Stimulated activated naive CD4-positive, alpha-beta T cell (primary cell): ENCODE data around the gene CD164L2.
A peak's percentile ranks its signal among the peaks of the same experiment; 100 is the strongest.

Experiments used
- DNase-seq, 6 experiments: peaks; one replicate each; lab custom pipeline; 2025; lab: John Stamatoyannopoulos, UW

The CD164L2 gene

GRCh38 chr1:27363766-27364695, 19.1 kb downstream of the CD164L2 start:
- DNase-seq, result no peak

- DNase-seq, result no peak
Observed at GRCh38 chr1:27361553-27361952, 21.6 kb downstream of the CD164L2 start.

GRCh38 chr1:27361044-27361402, 22.1 kb downstream of the CD164L2 start:
- DNase-seq, result no peak

- DNase-seq, result peak in 5 of 6 experiments; percentile 16 to 65 (median 38)
Observed at GRCh38 chr1:27360159-27361043, 22.7 kb downstream of the CD164L2 start.

GRCh38 chr1:27359822-27360158, 23.3 kb downstream of the CD164L2 start:
- DNase-seq, result no peak

- no peak for DNase-seq
Observed at GRCh38 chr1:27358928-27359313, 24.2 kb downstream of the CD164L2 start.

- no peak for DNase-seq
Observed at GRCh38 chr1:27358038-27358927, 24.9 kb downstream of the CD164L2 start.

- DNase-seq, result peak; percentile 76 to 90 (median 78)
Observed at GRCh38 chr1:27357281-27358037, 25.7 kb downstream of the CD164L2 start.

GRCh38 chr1:27356619-27357280, 26.4 kb downstream of the CD164L2 start:
- peak in 3 of 6 experiments; percentile 32 to 41 (median 37) for DNase-seq

GRCh38 chr1:27356277-27356618, 26.9 kb downstream of the CD164L2 start:
- DNase-seq, result peak in 1 of 6 experiments; percentile 12

- DNase-seq, result no peak
Observed at GRCh38 chr1:27355683-27356082, 27.4 kb downstream of the CD164L2 start.

- DNase-seq, result no peak
Observed at GRCh38 chr1:27353629-27354028, 29.5 kb downstream of the CD164L2 start.

GRCh38 chr1:27353166-27353565, 30.0 kb downstream of the CD164L2 start:
- no peak for DNase-seq

- DNase-seq, result no peak
Observed at GRCh38 chr1:27351541-27352107, 31.5 kb downstream of the CD164L2 start.

- DNase-seq, result no peak
Observed at GRCh38 chr1:27350663-27351540, 32.2 kb downstream of the CD164L2 start.

GRCh38 chr1:27349784-27350662, 33.1 kb downstream of the CD164L2 start:
- no peak for DNase-seq

- DNase-seq, result peak in 4 of 6 experiments; percentile 19 to 44 (median 26)
Observed at GRCh38 chr1:27348861-27349783, 34.0 kb downstream of the CD164L2 start.
